OCI-LY1 (cell line): ENCODE measurements around the gene DNAH8.

Experiments
- H2AFZ ChIP-seq: fragments of 200-600 bp; sonication (generic), shearing (Covaris generic); 2 replicates; pipeline ENCODE4 v1.6.0; 2014; ENCODE audit warnings: antibody characterized with exemption, mild to moderate bottlenecking, low read length
- H3F3A ChIP-seq: fragments of 200-600 bp; sonication (generic), shearing (Covaris generic); 2 replicates; pipeline ENCODE4 v1.6.0; 2014; ENCODE audit warnings: mild to moderate bottlenecking, antibody characterized with exemption, low read length, moderate library complexity; ENCODE audit not compliant: insufficient read depth
- H3K27ac ChIP-seq: fragments of 200-600 bp; sonication (generic); 2 replicates; pipeline ENCODE4 v1.5.1; 2014; ENCODE audit warnings: low read length, mixed run types, mild to moderate bottlenecking, low read depth; ENCODE audit not compliant: poor library complexity, severe bottlenecking
- H3K27me3 ChIP-seq: fragments of 200-600 bp; sonication (generic); 2 replicates; pipeline ENCODE4 v1.6.0; 2014; ENCODE audit warnings: antibody characterized with exemption, mild to moderate bottlenecking, low read length, moderate library complexity; ENCODE audit not compliant: insufficient read depth
- H3K36me3 ChIP-seq: fragments of 200-600 bp; sonication (generic); 2 replicates; pipeline ENCODE4 v1.6.1; 2014; ENCODE audit warnings: mild to moderate bottlenecking, antibody characterized with exemption, low read length, moderate library complexity, mixed read lengths; ENCODE audit not compliant: insufficient read depth
- H3K4me1 ChIP-seq: fragments of 200-600 bp; sonication (generic); 2 replicates; pipeline ENCODE4 v1.5.1; 2014; ENCODE audit warnings: mild to moderate bottlenecking, low read length, moderate library complexity; ENCODE audit not compliant: insufficient read depth, severe bottlenecking
- H3K4me2 ChIP-seq: fragments of 200-600 bp; sonication (generic), shearing (Covaris generic); 2 replicates; pipeline ENCODE4 v1.6.1; 2014; ENCODE audit warnings: low read length
- H3K4me3 ChIP-seq: fragments of 200-600 bp; sonication (generic); 2 replicates; pipeline ENCODE4 v1.5.1; 2014; ENCODE audit warnings: low read length, low read depth, mild to moderate bottlenecking, mixed read lengths; ENCODE audit not compliant: poor library complexity, severe bottlenecking
- H3K79me2 ChIP-seq: fragments of 200-600 bp; shearing (Covaris generic); 2 replicates; pipeline ENCODE4 v1.6.1; 2016; ENCODE audit warnings: mixed run types, low read length, mixed read lengths; ENCODE audit not compliant: insufficient read depth
- H3K9ac ChIP-seq: fragments of 200-600 bp; sonication (generic), shearing (Covaris generic); 2 replicates; pipeline ENCODE4 v1.6.1; 2014; ENCODE audit warnings: mild to moderate bottlenecking, low read length, mixed read lengths
- H3K9me2 ChIP-seq: fragments of 200-600 bp; sonication (generic), shearing (Covaris generic); 2 replicates; pipeline ENCODE4 v1.6.1; 2014; ENCODE audit warnings: low read depth, mild to moderate bottlenecking, low read length, mixed read lengths
- H3K9me3 ChIP-seq: fragments of 200-600 bp; shearing (Covaris generic); 2 replicates; pipeline ENCODE4 v1.6.1; 2014; ENCODE audit warnings: low read length, mixed read lengths
- H4K20me1 ChIP-seq: fragments of 200-600 bp; sonication (generic), shearing (Covaris generic); 2 replicates; pipeline ENCODE4 v1.6.0; 2016; ENCODE audit warnings: mild to moderate bottlenecking, low read length; ENCODE audit not compliant: insufficient read depth
- EZH2 ChIP-seq: fragments of 200-600 bp; sonication (generic), shearing (Covaris generic); IDR thresholded peaks from 2 replicates; pipeline ENCODE4 v1.8.0; 2017; ENCODE audit warnings: borderline replicate concordance, mixed run types, mild to moderate bottlenecking, antibody characterized with exemption, low read length, moderate library complexity, mixed read lengths
- TF ChIP-seq, protein P1 (sequence below): fragments of 200-600 bp; sonication (generic), shearing (Covaris generic); IDR thresholded peaks from 2 replicates; pipeline ENCODE4 v1.5.1; 2017; ENCODE audit warnings: mild to moderate bottlenecking, antibody characterized with exemption, low read length, moderate library complexity, mixed read lengths

Gene DNAH8

DNA sequence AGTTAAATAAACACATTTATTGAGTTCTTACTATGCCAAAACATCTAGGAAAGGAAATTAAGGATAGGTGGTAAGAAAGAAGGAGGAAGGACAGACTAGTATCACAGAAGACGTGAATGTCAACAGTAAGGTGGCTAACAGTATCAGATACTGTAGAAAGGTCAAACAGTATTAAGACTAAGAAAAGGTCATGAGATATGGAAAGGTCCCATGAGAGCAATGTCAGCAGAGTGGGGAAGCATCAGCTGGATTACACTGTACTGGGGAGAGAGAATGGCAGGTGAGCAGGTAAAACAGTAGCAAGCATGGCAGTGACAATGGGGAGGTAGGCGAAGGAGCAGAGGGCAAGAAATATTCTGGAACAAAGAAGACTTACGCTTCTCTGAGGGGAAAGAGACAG, 30.2 kb upstream of the DNAH8 start:
- Histone ChIP-seq H4K20me1 (0 out of 2 replicates have a peak, but pooled peaks cover 4% of the 10 kb centered on the region), H3K27me3 (no peaks in the 10 kb centered on the region), H3K4me1 (peaks cover 14% of the 10 kb centered on the region), H3K9me2 (no peaks in the 10 kb centered on the region), H3K79me2 (peaks cover 26% of the 10 kb centered on the region), H3K9me3 (no peaks in the 10 kb centered on the region), H3K27ac (no peak overlapping the region), H3K4me2 (no peak overlapping the region), H3K36me3 (peaks cover 50% of the 10 kb centered on the region), H3F3A (no peaks in the 10 kb centered on the region), H2AFZ (no peak overlapping the region), H3K4me3 (no peak overlapping the region), H3K9ac (no peak overlapping the region)
- TF ChIP-seq, protein P1, sequence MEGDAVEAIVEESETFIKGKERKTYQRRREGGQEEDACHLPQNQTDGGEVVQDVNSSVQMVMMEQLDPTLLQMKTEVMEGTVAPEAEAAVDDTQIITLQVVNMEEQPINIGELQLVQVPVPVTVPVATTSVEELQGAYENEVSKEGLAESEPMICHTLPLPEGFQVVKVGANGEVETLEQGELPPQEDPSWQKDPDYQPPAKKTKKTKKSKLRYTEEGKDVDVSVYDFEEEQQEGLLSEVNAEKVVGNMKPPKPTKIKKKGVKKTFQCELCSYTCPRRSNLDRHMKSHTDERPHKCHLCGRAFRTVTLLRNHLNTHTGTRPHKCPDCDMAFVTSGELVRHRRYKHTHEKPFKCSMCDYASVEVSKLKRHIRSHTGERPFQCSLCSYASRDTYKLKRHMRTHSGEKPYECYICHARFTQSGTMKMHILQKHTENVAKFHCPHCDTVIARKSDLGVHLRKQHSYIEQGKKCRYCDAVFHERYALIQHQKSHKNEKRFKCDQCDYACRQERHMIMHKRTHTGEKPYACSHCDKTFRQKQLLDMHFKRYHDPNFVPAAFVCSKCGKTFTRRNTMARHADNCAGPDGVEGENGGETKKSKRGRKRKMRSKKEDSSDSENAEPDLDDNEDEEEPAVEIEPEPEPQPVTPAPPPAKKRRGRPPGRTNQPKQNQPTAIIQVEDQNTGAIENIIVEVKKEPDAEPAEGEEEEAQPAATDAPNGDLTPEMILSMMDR, result no peak
- no peak for TF ChIP-seq EZH2

DNA sequence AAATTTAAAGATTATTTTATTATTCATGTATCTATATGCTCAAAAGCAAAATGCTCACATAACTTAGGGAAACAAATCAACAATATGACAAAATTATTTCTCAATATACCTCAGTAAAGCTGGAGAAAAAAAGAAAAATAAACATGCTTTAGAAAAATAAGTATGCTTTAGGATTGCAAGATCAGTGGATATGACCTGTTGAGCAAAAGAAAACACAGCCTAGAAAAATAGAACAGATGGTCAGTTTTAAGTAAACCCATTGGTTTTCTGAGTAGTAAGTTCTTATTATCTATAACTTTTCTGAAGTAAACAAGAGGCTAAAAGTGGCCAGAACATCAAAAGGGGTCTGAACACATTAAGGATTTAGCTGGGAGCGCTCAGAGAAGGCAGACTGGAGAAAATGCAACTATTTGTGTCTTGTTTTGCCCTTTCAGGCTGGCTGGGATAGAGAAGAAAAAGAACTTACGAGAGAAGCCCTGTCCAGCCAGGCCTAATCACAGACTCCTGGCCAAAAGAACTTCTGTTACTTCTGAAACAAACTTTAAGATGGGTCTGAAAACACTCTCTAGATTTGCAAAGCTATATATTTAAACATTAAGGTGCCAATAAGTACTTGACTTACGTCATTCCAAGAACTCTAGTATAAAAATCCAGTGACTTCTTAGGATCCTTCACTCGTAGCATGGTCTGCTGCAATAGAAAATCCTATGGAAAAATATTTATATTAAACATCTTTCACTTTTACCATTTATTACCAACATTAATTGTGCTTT, 28.7 kb upstream of the DNAH8 start:
- Histone ChIP-seq H3K9me3 (no peaks in the 10 kb centered on the region), H2AFZ (no peak overlapping the region), H3K27ac (no peak overlapping the region), H3K4me3 (no peak overlapping the region), H3K4me2 (no peak overlapping the region), H3K79me2 (peaks cover 41% of the 10 kb centered on the region), H3K9me2 (no peaks in the 10 kb centered on the region), H3K9ac (no peak overlapping the region), H3F3A (no peaks in the 10 kb centered on the region), H3K4me1 (peaks cover 14% of the 10 kb centered on the region), H3K36me3 (peaks cover 49% of the 10 kb centered on the region), H3K27me3 (no peaks in the 10 kb centered on the region), H4K20me1 (0 out of 2 replicates have a peak, but pooled peaks cover 4% of the 10 kb centered on the region)
- TF ChIP-seq, protein P1, result no peak
- no peak for TF ChIP-seq EZH2

DNA sequence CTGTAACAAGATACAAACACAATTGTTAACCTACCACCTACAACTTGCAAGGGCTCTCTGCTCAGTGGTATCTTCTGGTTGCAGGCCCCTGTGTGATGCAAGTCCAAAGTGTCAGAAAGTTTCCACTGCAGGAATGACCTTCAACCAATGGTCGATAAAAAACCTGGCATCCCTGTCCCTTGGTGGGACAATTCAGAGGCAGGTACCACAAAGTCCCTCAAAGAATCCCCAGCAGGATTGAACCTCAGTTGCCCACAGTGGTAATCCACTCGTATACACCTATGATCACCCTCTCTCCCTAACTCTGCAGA, 28.1 kb upstream of the DNAH8 start:
- Histone ChIP-seq H3K4me3 (no peak overlapping the region), H3K27ac (no peak overlapping the region), H2AFZ (no peak overlapping the region), H4K20me1 (0 out of 2 replicates have a peak, but pooled peaks cover 4% of the 10 kb centered on the region), H3K36me3 (peaks cover 43% of the 10 kb centered on the region), H3K9me3 (no peaks in the 10 kb centered on the region), H3K79me2 (peaks cover 47% of the 10 kb centered on the region), H3K9me2 (no peaks in the 10 kb centered on the region), H3K4me1 (peaks cover 14% of the 10 kb centered on the region), H3F3A (no peaks in the 10 kb centered on the region), H3K9ac (no peak overlapping the region), H3K4me2 (no peak overlapping the region), H3K27me3 (no peaks in the 10 kb centered on the region)
- TF ChIP-seq, protein P1, result no peak
- no peak for TF ChIP-seq EZH2
